Occipital lobe (tissue), 2 donors: ENCODE measurements around the gene ARL1. TPM values are rescaled to one million over a fixed set of nuclear protein-coding genes. Genes with fewer than 3 reads are reported as not detected.

Experiments
- small RNA-seq: library from RNA; depleted of rRNA; stranded (forward); fragments of <200 nt; gene quantifications from one replicate; pipeline ENCODE3, GENCODE V24; 2014
- total RNA-seq: library from RNA; depleted of rRNA; stranded (reverse); fragments of >200 nt; gene quantifications from one replicate; pipeline ENCODE4 v1.2.3, GENCODE V29; 2014

ARL1 gene
- total RNA-seq, 1 donor from 2014 or later = 38.4 TPM

Small RNA genes within 50 kb of the gene (small RNA-seq; reads per million reads assigned to genes)
- gene RF00019 = not detected
- gene RNU6-1068P = not detected
- gene RPS27P23 = not detected

Other genes starting within 250 kb of the ARL1 start
- 1.4 TPM for gene SLC5A8, start 197.5 kb downstream of the ARL1 start, total RNA-seq
- gene UTP20, start 127.7 kb downstream of the ARL1 start, total RNA-seq = 19.7 TPM
- 0.16 TPM for gene SPIC, start 67.6 kb upstream of the ARL1 start, total RNA-seq
- 2.0 TPM for gene MYBPC1, start 187.2 kb upstream of the ARL1 start, total RNA-seq